Left lung (tissue), 10 donors: ENCODE results near the gene TRAF3. TPM values are rescaled to one million over a fixed set of nuclear protein-coding genes. Genes with fewer than 3 reads are reported as not detected.

Experiments
- ATAC-seq: fragments of 200-7000 bp; cut with Tn5 transposase; one replicate; pipeline ENCODE4 v1.9.1; 2020; ENCODE audit warnings: moderate library complexity
- DNase-seq, 4 donors: peaks; one replicate each; pipeline ENCODE4 v3.0.0-alpha.2; 2013 to 2020
- H3K27ac ChIP-seq, 2 donors: fragments of 200-600 bp; sonication (generic) in 1 of 2; one replicate each; pipeline versions ENCODE4 v1.5.0 to v1.8.0; 2020 to 2021
- H3K27me3 ChIP-seq, 2 donors: fragments of 200-600 bp; sonication (generic) in 1 of 2; one replicate each; pipeline versions ENCODE4 v1.5.0 to v1.8.0; 2020 to 2021
- H3K36me3 ChIP-seq, 2 donors: fragments of 200-600 bp; sonication (generic) in 1 of 2; one replicate each; pipeline versions ENCODE4 v1.5.0 to v1.8.0; 2020 to 2021
- H3K4me1 ChIP-seq, 2 donors: fragments of 200-600 bp; one replicate each; pipeline ENCODE4 v1.8.0; 2021
- H3K4me3 ChIP-seq, 2 donors: fragments of 200-600 bp; sonication (generic) in 1 of 2; one replicate each; pipeline versions ENCODE4 v1.5.0 to v1.8.0; 2020 to 2021; ENCODE audit warnings: mild to moderate bottlenecking in 1 of 2
- H3K9me3 ChIP-seq, 2 donors: fragments of 200-600 bp; sonication (generic) in 1 of 2; one replicate each; pipeline versions ENCODE4 v1.5.0 to v1.8.0; 2020 to 2021
- intact Hi-C, 2 donors: fragments of 100-400 bp; cut with DNase I; formaldehyde crosslinking; loops; one replicate each; pipeline versions ENCODE4 v1.11.2 to v1.14.2; 2022
- polyA plus RNA-seq, 6 donors: library from polyadenylated mRNA; unstranded; fragments of 120-200 nt; gene quantifications; one replicate each; pipeline ENCODE4 v1.2.1, GENCODE V29; 2013; ENCODE audit not compliant: insufficient read length in 6 of 6
- total RNA-seq, 2 donors: library from RNA; stranded (reverse); fragmentation: NEBNext Ultra II Directional; extraction: Animal tissue kit (Norgen Biotek cat#: 25700); gene quantifications; one replicate each; pipeline ENCODE4 v1.2.1, GENCODE V29; 2021
- TF ChIP-seq, protein P1 (sequence below), 2 donors: fragments of 200-600 bp; sonication (generic) in 1 of 2; IDR thresholded peaks; one replicate each; pipeline versions ENCODE4 v1.5.0 to v1.8.0; 2021; ENCODE audit warnings: antibody characterized with exemption in 2 of 2
- donor health status: DM: no; HTN: yes; CAD: no.
- donor health status: DM: no; HTN: no; CAD: no.

The TRAF3 gene
- total and polyA plus RNA-seq, 8 donors: 10.9 to 25.1 (median 13.1) TPM

GRCh38 chr14:102785595-102785963, 8.3 kb downstream of the TRAF3 start:
- intact Hi-C loops: no loop called here
- DNase-seq (no peak), ATAC-seq (no peak)
- H3K4me1 ChIP-seq: peaks cover 0 to 39% of the 10 kb centered on the region in 2 donors
- TF ChIP-seq, protein P1, sequence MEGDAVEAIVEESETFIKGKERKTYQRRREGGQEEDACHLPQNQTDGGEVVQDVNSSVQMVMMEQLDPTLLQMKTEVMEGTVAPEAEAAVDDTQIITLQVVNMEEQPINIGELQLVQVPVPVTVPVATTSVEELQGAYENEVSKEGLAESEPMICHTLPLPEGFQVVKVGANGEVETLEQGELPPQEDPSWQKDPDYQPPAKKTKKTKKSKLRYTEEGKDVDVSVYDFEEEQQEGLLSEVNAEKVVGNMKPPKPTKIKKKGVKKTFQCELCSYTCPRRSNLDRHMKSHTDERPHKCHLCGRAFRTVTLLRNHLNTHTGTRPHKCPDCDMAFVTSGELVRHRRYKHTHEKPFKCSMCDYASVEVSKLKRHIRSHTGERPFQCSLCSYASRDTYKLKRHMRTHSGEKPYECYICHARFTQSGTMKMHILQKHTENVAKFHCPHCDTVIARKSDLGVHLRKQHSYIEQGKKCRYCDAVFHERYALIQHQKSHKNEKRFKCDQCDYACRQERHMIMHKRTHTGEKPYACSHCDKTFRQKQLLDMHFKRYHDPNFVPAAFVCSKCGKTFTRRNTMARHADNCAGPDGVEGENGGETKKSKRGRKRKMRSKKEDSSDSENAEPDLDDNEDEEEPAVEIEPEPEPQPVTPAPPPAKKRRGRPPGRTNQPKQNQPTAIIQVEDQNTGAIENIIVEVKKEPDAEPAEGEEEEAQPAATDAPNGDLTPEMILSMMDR (IDR thresholded peaks at IDR 0.05): no peak
- H3K27me3 ChIP-seq: no peaks in the 10 kb centered on the region
- no peaks in the 10 kb centered on the region for H3K36me3 ChIP-seq
- no peaks in the 10 kb centered on the region for H3K9me3 ChIP-seq
- no peak overlapping the region for H3K27ac ChIP-seq
- H3K4me3 ChIP-seq: no peak overlapping the region

DNA sequence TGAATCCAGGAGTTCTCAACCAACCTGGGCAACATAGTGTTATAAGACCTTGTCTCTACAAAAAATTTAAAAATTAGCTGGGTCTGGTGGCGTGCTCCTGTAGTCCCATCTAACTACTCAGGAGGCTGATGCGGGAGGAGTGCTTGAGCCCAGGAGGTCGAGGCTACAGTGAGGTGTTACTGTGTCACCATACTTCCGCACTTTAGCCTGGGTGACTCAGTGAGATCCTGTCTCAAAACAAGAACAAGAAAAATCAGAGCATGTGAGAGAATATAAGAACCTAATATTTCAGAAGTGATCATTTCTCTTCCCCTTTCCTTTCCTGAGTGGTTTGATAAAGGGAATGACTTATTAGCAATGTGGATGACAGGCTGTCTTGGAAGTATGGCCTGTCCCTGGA, 9.5 kb downstream of the TRAF3 start:
- Histone ChIP-seq H3K36me3 (no peaks in the 10 kb centered on the region), H3K27me3 (no peaks in the 10 kb centered on the region), H3K9me3 (no peaks in the 10 kb centered on the region), H3K4me1 (peaks cover 0 to 32% of the 10 kb centered on the region in 2 donors), H3K4me3 (no peak overlapping the region), H3K27ac (no peak overlapping the region)
- no peak for DNase-seq
- intact Hi-C loops: no loop called here
- TF ChIP-seq, protein P1 (IDR thresholded peaks at IDR 0.05): no peak
- no peak for ATAC-seq

DNA sequence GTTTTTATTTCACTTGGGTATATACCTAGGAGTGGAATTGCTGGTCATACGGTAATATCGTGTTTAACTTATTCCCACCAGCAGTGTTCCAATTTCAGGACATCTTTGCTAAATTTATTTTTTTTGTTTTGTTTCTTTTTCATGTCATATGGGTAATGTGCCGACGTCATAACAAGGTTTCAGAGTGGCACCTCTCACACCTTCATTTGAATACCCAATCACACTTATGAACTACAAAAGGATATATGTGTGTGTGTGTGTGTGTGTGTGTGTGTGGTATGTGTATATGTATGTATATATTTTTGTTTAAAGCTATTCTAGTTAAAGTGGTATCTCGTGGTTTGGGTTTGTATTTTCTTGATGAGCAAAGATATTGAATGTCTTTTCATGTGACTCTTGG, 12.1 kb downstream of the TRAF3 start:
- Histone ChIP-seq H3K4me3 (no peak overlapping the region), H3K4me1 (peaks cover 0 to 33% of the 10 kb centered on the region in 2 donors), H3K36me3 (no peaks in the 10 kb centered on the region), H3K27me3 (no peaks in the 10 kb centered on the region), H3K9me3 (peaks cover 0 to 5% of the 10 kb centered on the region in 2 donors), H3K27ac (no peak overlapping the region)
- intact Hi-C loops: no loop called here
- TF ChIP-seq, protein P1 (IDR thresholded peaks at IDR 0.05): no peak
- ATAC-seq: no peak
- no peak for DNase-seq

- DNase-seq: no peak
- H3K27me3 ChIP-seq: no peaks in the 10 kb centered on the region
- TF ChIP-seq, protein P1 (IDR thresholded peaks at IDR 0.05): no peak
- H3K4me3 ChIP-seq: no peak overlapping the region
- no peak for ATAC-seq
- peaks cover 0 to 5% of the 10 kb centered on the region in 2 donors for H3K9me3 ChIP-seq
- peaks cover 0 to 23% of the 10 kb centered on the region in 2 donors for H3K4me1 ChIP-seq
- H3K36me3 ChIP-seq: no peaks in the 10 kb centered on the region
- H3K27ac ChIP-seq: no peak overlapping the region
- intact Hi-C loops: no loop called here
Observed at GRCh38 chr14:102793531-102794328, 16.5 kb downstream of the TRAF3 start.

GRCh38 chr14:102795060-102795925, 18.0 kb downstream of the TRAF3 start:
- Histone ChIP-seq H3K4me1 (peaks cover 0 to 21% of the 10 kb centered on the region in 2 donors), H3K27ac (peak overlapping the region in 1 of 2 donors; percentile 46), H3K4me3 (no peak overlapping the region), H3K9me3 (peaks cover 0 to 5% of the 10 kb centered on the region in 2 donors), H3K27me3 (no peaks in the 10 kb centered on the region), H3K36me3 (no peaks in the 10 kb centered on the region)
- peak; percentile 95 for ATAC-seq
- intact Hi-C loops: no loop called here
- peak in 3 of 4 donors; percentile 51 to 85 (median 69) for DNase-seq
- TF ChIP-seq, protein P1 (IDR thresholded peaks at IDR 0.05): no peak
